IPS-18a (cell line): Measurements from ENCODE around the gene KNDC1.

Experiments used
- H3K27ac ChIP-seq: one replicate; pipeline ENCODE4 v1.5.1; 2013; ENCODE audit warnings: low read length
- H3K27me3 ChIP-seq: one replicate; pipeline ENCODE4 v1.6.1; 2013; ENCODE audit warnings: mild to moderate bottlenecking, low read length; ENCODE audit not compliant: control insufficient read depth, insufficient read depth
- H3K36me3 ChIP-seq: one replicate; pipeline ENCODE4 v1.6.1; 2013; ENCODE audit warnings: low read depth, low read length; ENCODE audit not compliant: control insufficient read depth
- H3K4me1 ChIP-seq: one replicate; pipeline ENCODE4 v1.6.1; 2013; ENCODE audit warnings: low read depth, low read length; ENCODE audit not compliant: control insufficient read depth
- H3K4me3 ChIP-seq: one replicate; pipeline ENCODE4 v1.5.1; 2013; ENCODE audit warnings: low read length
- H3K9ac ChIP-seq: one replicate; pipeline ENCODE4 v1.6.1; 2013; ENCODE audit warnings: mild to moderate bottlenecking, low read length, moderate library complexity
- H3K9me3 ChIP-seq: one replicate; pipeline ENCODE4 v1.6.1; 2013; ENCODE audit warnings: low read depth, low read length; ENCODE audit not compliant: control insufficient read depth

The KNDC1 gene

GRCh38 chr10:133210398-133211140, 50.5 kb downstream of the KNDC1 start:
- H3K9ac ChIP-seq = no peak overlapping the region
- no peak overlapping the region for H3K27ac ChIP-seq
- no peaks in the 10 kb centered on the region for H3K36me3 ChIP-seq
- H3K27me3 ChIP-seq = no peaks in the 10 kb centered on the region
- no peaks in the 10 kb centered on the region for H3K4me1 ChIP-seq
- no peak overlapping the region for H3K4me3 ChIP-seq
- H3K9me3 ChIP-seq = no peaks in the 10 kb centered on the region

- Histone ChIP-seq H3K27me3 (no peaks in the 10 kb centered on the region), H3K4me1 (no peaks in the 10 kb centered on the region), H3K4me3 (no peak overlapping the region), H3K9ac (no peak overlapping the region), H3K9me3 (no peaks in the 10 kb centered on the region), H3K36me3 (no peaks in the 10 kb centered on the region), H3K27ac (no peak overlapping the region)
Measured at GRCh38 chr10:133211141-133211830, 51.3 kb downstream of the KNDC1 start.

- no peak overlapping the region for H3K4me3 ChIP-seq
Measured at GRCh38 chr10:133211959-133212852, 52.2 kb downstream of the KNDC1 start.

GRCh38 chr10:133212853-133213494, 53.0 kb downstream of the KNDC1 start:
- Histone ChIP-seq H3K36me3 (no peaks in the 10 kb centered on the region), H3K4me3 (no peak overlapping the region), H3K9me3 (no peaks in the 10 kb centered on the region), H3K27me3 (no peaks in the 10 kb centered on the region), H3K9ac (no peak overlapping the region), H3K4me1 (no peaks in the 10 kb centered on the region), H3K27ac (no peak overlapping the region)

More at GRCh38 chr10:133211959-133212852, 52.2 kb downstream of the KNDC1 start:
- no peaks in the 10 kb centered on the region for H3K9me3 ChIP-seq
- no peaks in the 10 kb centered on the region for H3K36me3 ChIP-seq
- no peaks in the 10 kb centered on the region for H3K27me3 ChIP-seq
- no peaks in the 10 kb centered on the region for H3K4me1 ChIP-seq
- no peak overlapping the region for H3K9ac ChIP-seq
- H3K27ac ChIP-seq = no peak overlapping the region

- Histone ChIP-seq H3K36me3 (no peaks in the 10 kb centered on the region), H3K4me3 (no peak overlapping the region), H3K27me3 (no peaks in the 10 kb centered on the region), H3K9ac (no peak overlapping the region), H3K27ac (no peak overlapping the region), H3K4me1 (no peaks in the 10 kb centered on the region), H3K9me3 (no peaks in the 10 kb centered on the region)
Measured at GRCh38 chr10:133213641-133214467, 53.8 kb downstream of the KNDC1 start.

GRCh38 chr10:133214468-133215410, 54.7 kb downstream of the KNDC1 start:
- no peaks in the 10 kb centered on the region for H3K9me3 ChIP-seq
- no peak overlapping the region for H3K9ac ChIP-seq
- no peaks in the 10 kb centered on the region for H3K27me3 ChIP-seq
- no peaks in the 10 kb centered on the region for H3K4me1 ChIP-seq
- H3K36me3 ChIP-seq = no peaks in the 10 kb centered on the region
- H3K4me3 ChIP-seq = no peak overlapping the region
- H3K27ac ChIP-seq = no peak overlapping the region

- no peak overlapping the region for H3K9ac ChIP-seq
- H3K36me3 ChIP-seq = no peaks in the 10 kb centered on the region
- no peak overlapping the region for H3K4me3 ChIP-seq
- no peaks in the 10 kb centered on the region for H3K4me1 ChIP-seq
- no peak overlapping the region for H3K27ac ChIP-seq
- H3K27me3 ChIP-seq = no peaks in the 10 kb centered on the region
- H3K9me3 ChIP-seq = no peaks in the 10 kb centered on the region
Measured at GRCh38 chr10:133215586-133215985, 55.6 kb downstream of the KNDC1 start.

- no peaks in the 10 kb centered on the region for H3K9me3 ChIP-seq
- H3K27me3 ChIP-seq = no peaks in the 10 kb centered on the region
- no peaks in the 10 kb centered on the region for H3K4me1 ChIP-seq
- H3K27ac ChIP-seq = no peak overlapping the region
- no peak overlapping the region for H3K4me3 ChIP-seq
- no peaks in the 10 kb centered on the region for H3K36me3 ChIP-seq
- no peak overlapping the region for H3K9ac ChIP-seq
Measured at GRCh38 chr10:133216776-133217175, 56.8 kb downstream of the KNDC1 start.

- no peaks in the 10 kb centered on the region for H3K4me1 ChIP-seq
- no peaks in the 10 kb centered on the region for H3K27me3 ChIP-seq
- H3K9ac ChIP-seq = no peak overlapping the region
- no peak overlapping the region for H3K4me3 ChIP-seq
- no peaks in the 10 kb centered on the region for H3K9me3 ChIP-seq
- no peak overlapping the region for H3K27ac ChIP-seq
- no peaks in the 10 kb centered on the region for H3K36me3 ChIP-seq
Measured at GRCh38 chr10:133217800-133218589, 58.0 kb downstream of the KNDC1 start.
